ENCODE data around the gene LIMK2.
"Not testable (repeated sequence)": the region's sequence is repeated elsewhere in the genome, so short reads cannot be mapped to it uniquely, and the experiment has no call there.

LIMK2 gene

GRCh38 chr22:31235081-31235480 is 23.0 kb downstream of the LIMK2 start:
- H3K9me3 ChIP-seq (ENCODE audit: insufficient read depth, low read length): no peaks in the 10 kb centered on the region
- TF ChIP-seq EZH2phosphoT487 (IDR thresholded peaks at IDR 0.05; ENCODE audit: low read depth) (no peak), CTCF (IDR thresholded peaks at IDR 0.05; ENCODE audit: low read depth, low read length) (no peak)
- H3K9ac ChIP-seq (ENCODE audit: low read length): no peak overlapping the region
- no peak overlapping the region for H3K27ac ChIP-seq (ENCODE audit: low read length)
- no peak overlapping the region for H2AFZ ChIP-seq (ENCODE audit: low read depth, low read length)
- H3K4me3 ChIP-seq (ENCODE audit: low read length): no peak overlapping the region
- H3K36me3 ChIP-seq (replicated peaks; ENCODE audit: low read depth, low read length): no peaks in the 10 kb centered on the region
- H3K4me2 ChIP-seq (ENCODE audit: low read length): no peak overlapping the region
- H3K79me2 ChIP-seq (ENCODE audit: low read length): peaks cover 7% of the 10 kb centered on the region; the same call in 1 of the 2 replicates
- H3K27me3 ChIP-seq (ENCODE audit: low read depth, low read length): no peaks in the 10 kb centered on the region
- peaks cover 14% of the 10 kb centered on the region; the same call in 1 of the 2 replicates for H4K20me1 ChIP-seq (ENCODE audit: insufficient read depth, low read length)
- no peaks in the 10 kb centered on the region for H3K4me1 ChIP-seq (ENCODE audit: low read length)

DNA sequence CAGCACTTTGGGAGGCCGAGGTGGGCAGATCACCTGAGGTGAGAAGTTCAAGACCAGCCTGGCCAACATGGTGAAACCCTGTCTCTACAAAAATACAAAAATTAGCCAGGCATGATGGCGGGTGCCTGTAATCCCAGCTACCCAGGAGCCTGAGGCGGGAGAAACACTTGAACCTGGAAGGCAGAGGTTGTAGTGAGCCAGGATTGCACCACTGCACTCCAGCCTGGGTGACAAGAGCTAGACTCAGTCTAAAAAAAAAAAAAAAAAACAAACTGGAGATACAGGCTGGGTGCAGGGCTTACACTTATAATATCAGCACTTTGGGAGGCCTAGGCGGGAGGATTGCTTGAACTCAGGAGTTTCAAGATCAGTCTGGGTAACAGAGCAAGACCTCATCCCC is 23.9 kb downstream of the LIMK2 start:
- not testable (repeated sequence) for H3K36me3 ChIP-seq (replicated peaks; ENCODE audit: low read depth, low read length); H3K27ac ChIP-seq (ENCODE audit: low read length); H3K9me3 ChIP-seq (ENCODE audit: insufficient read depth, low read length); H3K27me3 ChIP-seq (ENCODE audit: low read depth, low read length); H3K9ac ChIP-seq (ENCODE audit: low read length); H3K4me1 ChIP-seq (ENCODE audit: low read length); H2AFZ ChIP-seq (ENCODE audit: low read depth, low read length); H3K4me3 ChIP-seq (ENCODE audit: low read length); H3K4me2 ChIP-seq (ENCODE audit: low read length); H3K79me2 ChIP-seq (ENCODE audit: low read length)
- peaks cover 14% of the 10 kb centered on the region; the same call in 1 of the 2 replicates for H4K20me1 ChIP-seq (ENCODE audit: insufficient read depth, low read length)

DNA sequence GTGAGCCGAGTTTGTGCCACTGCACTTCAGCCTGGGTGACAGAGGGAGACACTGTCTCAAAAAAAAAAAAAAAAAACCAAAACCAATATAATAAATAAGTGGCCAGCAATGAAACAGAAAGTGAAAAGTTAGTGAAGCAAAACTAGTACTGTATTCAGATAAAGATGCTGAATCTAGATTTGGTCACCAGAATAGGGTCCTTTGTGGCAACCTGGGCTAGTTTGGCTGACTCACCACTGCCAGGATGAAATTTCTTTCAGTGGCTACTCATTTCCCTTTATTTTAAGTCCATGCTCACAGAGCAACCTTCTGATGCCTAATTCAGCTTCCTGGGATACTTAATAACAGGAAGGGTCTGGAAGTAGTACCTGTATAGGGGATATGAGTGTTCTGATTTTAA is 26.0 kb downstream of the LIMK2 start:
- Histone ChIP-seq H3K79me2 (ENCODE audit: low read length) (peaks cover 7% of the 10 kb centered on the region; the same call in 1 of the 2 replicates), H4K20me1 (ENCODE audit: insufficient read depth, low read length) (peaks cover 14% of the 10 kb centered on the region; the same call in 1 of the 2 replicates)

GRCh38 chr22:31239771-31240370 is 27.8 kb downstream of the LIMK2 start:
- Histone ChIP-seq H3K9ac (ENCODE audit: low read length) (no peak overlapping the region), H3K4me1 (ENCODE audit: low read length) (no peaks in the 10 kb centered on the region), H3K79me2 (ENCODE audit: low read length) (peaks cover 8% of the 10 kb centered on the region), H3K27me3 (ENCODE audit: low read depth, low read length) (no peaks in the 10 kb centered on the region), H3K9me3 (ENCODE audit: insufficient read depth, low read length) (no peaks in the 10 kb centered on the region), H3K27ac (ENCODE audit: low read length) (no peak overlapping the region), H3K36me3 (replicated peaks; ENCODE audit: low read depth, low read length) (peaks cover 10% of the 10 kb centered on the region), H4K20me1 (ENCODE audit: insufficient read depth, low read length) (peaks cover 11% of the 10 kb centered on the region; the same call in 1 of the 2 replicates), H2AFZ (ENCODE audit: low read depth, low read length) (no peak overlapping the region), H3K4me2 (ENCODE audit: low read length) (no peak overlapping the region), H3K4me3 (ENCODE audit: low read length) (no peak overlapping the region)
- TF ChIP-seq EZH2phosphoT487 (IDR thresholded peaks at IDR 0.05; ENCODE audit: low read depth) (no peak), CTCF (IDR thresholded peaks at IDR 0.05; ENCODE audit: low read depth, low read length) (no peak)

More for the DNA sequence above, 26.0 kb downstream of the LIMK2 start:
- Histone ChIP-seq H3K27ac (ENCODE audit: low read length) (no peak overlapping the region), H3K27me3 (ENCODE audit: low read depth, low read length) (no peaks in the 10 kb centered on the region), H3K4me2 (ENCODE audit: low read length) (no peak overlapping the region), H3K4me3 (ENCODE audit: low read length) (no peak overlapping the region), H3K9ac (ENCODE audit: low read length) (no peak overlapping the region), H3K9me3 (ENCODE audit: insufficient read depth, low read length) (no peaks in the 10 kb centered on the region), H3K36me3 (replicated peaks; ENCODE audit: low read depth, low read length) (peaks cover 5% of the 10 kb centered on the region), H3K4me1 (ENCODE audit: low read length) (no peaks in the 10 kb centered on the region), H2AFZ (ENCODE audit: low read depth, low read length) (no peak overlapping the region)
- TF ChIP-seq EZH2phosphoT487 (IDR thresholded peaks at IDR 0.05; ENCODE audit: low read depth) (no peak), CTCF (IDR thresholded peaks at IDR 0.05; ENCODE audit: low read depth, low read length) (no peak)
